HG03457 (cell line): ENCODE data around the gene SEMA5A.

Experiments used
- ATAC-seq: cut with Tn5 transposase; IDR thresholded peaks from one replicate; pipeline ENCODE4 v1.9.1; 2021; ENCODE audit warnings: moderate number of reproducible peaks; ENCODE audit not compliant: unreplicated experiment

SEMA5A gene, protein sequence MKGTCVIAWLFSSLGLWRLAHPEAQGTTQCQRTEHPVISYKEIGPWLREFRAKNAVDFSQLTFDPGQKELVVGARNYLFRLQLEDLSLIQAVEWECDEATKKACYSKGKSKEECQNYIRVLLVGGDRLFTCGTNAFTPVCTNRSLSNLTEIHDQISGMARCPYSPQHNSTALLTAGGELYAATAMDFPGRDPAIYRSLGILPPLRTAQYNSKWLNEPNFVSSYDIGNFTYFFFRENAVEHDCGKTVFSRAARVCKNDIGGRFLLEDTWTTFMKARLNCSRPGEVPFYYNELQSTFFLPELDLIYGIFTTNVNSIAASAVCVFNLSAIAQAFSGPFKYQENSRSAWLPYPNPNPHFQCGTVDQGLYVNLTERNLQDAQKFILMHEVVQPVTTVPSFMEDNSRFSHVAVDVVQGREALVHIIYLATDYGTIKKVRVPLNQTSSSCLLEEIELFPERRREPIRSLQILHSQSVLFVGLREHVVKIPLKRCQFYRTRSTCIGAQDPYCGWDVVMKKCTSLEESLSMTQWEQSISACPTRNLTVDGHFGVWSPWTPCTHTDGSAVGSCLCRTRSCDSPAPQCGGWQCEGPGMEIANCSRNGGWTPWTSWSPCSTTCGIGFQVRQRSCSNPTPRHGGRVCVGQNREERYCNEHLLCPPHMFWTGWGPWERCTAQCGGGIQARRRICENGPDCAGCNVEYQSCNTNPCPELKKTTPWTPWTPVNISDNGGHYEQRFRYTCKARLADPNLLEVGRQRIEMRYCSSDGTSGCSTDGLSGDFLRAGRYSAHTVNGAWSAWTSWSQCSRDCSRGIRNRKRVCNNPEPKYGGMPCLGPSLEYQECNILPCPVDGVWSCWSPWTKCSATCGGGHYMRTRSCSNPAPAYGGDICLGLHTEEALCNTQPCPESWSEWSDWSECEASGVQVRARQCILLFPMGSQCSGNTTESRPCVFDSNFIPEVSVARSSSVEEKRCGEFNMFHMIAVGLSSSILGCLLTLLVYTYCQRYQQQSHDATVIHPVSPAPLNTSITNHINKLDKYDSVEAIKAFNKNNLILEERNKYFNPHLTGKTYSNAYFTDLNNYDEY

DNA sequence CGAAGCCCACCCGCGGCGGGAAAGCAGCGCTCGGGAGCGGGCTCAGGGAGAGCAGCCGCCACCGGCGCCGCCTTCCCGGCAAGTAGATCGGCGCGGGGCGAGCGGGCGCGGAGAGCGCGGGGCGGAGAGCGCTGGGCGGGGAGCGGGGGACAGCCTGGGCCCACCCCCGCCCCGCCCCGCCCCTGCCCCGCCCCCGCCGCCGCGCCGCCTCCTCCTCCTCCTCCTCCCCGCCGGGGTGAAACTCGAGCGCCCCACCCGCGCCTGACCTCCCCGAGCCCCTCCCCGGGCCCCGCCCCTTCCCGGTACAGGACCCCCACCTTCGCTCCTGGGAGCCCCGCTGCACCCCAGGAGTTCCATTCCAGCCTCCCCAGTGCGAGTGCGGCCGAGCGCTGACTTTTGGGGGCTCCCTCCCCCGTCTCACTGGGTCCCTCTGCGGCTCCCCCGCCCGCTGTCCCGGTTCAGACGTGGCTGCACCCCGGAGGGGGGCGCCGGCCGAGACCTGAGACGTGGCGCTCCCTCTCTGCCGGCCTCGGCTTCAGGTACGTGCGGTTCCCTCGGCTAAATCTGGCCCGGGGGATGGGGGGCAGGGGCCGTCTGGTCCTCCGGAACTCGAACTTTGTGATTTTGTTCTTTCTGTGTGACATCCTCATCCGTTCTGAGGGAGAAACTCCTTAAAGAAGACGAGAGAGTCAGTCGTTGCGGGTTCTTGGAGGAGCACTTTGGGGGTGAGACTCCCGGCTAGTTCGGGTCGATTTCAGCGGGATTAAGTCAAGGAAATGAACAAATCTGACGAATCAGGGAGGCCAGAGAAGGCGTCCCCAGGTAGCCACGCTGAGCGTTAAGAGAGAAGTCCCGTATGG is at the start of gene SEMA5A:
Gene SEMA5A (minus strand): TSS at position 84 of the 860 bp plus-strand sequence. CDS start 166,129 bp downstream, outside the sequence.
- no peak for ATAC-seq

DNA sequence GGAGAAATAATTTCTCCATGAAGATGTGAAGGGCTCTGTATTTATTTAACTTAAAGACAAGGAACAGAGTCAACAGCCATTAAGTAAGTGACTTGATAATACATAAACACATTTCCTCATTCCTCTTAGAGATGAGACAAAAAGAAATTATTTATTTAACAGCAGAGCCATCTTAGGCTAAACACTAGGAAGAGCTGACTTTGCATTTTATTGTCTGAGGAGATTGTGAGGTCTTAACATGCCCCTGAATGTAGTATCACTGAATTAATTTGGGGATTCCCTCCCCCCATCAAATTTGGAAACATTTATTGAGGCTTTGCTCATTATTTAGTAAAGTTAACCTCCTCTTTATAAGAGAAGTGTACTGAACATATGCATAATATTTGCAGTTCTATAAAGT is 49.0 kb upstream of the SEMA5A start:
- no peak for ATAC-seq

DNA sequence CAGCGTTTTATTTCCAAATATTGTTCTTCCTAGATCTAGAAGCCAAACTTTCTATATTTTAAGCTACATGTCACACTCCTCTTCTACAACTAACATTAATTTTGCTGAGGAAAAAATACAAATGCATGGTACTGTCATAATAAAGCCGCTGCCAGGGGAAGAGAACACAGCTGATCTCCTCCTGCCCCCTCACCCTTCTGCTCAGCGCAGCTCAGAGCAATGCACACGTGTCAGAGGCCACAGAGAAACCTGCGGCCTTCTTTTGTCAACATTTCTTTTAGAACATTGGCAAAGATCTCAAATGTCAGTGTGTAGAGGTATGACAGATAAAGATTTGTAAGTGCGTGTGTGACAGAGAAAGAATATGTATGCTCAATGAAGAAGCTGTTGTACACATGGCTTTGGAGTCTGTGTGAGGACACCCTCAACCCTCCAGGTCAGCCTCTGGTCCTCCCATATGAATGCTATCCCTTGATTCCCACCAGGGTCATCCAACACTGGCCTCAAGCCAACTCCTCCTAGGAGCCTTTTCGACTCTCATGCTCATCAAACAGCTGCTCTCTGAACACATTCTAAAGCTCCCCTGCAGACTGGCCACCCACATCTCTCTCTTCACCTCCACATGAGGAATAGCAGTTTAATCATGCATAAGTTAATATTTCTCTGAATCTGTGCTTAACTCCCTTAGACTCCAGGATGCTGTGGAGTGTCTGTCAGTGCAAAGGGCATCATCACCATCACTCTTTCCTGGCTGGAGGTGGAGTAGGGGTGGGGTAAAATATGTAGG is 43.4 kb upstream of the SEMA5A start:
- no peak for ATAC-seq

DNA sequence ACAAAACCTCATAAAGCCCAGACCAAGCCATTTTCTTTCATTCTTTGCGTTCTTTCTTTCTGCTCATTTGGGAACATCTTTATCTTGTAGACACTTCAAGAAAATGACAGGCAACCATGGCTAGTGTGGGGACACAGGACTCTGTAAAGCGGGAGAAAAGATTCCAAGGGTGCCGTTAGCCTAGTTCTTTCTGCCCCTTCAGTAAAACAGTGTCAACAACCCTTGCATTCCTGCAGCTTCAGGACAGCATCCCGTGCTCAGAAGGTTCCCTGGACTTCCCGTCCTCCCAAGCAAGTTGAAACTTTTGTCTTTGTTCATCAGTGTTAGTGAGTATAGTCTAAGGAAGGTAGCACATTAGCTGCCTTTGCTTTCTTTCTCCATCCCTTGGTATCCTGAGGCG is 42.4 kb upstream of the SEMA5A start:
- ATAC-seq: no peak

DNA sequence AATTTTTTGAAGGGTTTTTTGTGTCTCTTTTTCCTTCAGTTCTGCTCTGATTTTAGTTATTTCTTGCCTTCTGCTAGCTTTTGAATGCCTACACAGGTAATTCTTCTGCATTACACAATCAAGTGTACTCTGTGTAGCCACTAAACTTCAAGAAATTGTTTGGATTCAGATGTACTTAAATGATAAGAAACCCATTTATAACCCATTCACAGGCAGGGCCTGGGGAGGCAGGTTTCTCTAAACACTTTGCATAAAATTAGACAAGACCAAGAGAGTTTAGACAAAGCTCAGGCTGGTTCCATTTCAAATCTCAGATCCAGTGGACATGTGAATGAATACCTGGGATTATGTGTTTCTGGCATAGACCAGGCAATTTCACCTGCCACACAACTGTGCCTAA is 41.3 kb upstream of the SEMA5A start:
- no peak for ATAC-seq

DNA sequence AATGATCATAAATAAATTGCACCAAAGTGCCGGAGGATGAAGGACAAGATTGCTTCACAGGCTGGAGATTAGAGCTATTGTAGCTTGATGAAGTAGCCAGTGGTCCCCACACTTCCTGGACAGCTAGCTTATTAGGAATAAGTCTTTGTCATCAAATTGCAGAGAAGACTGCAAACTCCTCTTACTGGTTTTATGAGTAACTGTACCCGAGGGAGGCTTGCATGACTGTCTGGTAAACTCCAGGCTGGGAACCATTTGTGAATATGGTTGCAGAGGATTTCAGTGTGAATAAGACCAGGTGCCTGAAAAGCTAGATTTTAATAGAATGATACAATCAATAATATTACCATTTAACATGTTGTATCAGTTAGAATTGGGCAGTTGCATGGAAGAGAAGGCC is 36.5 kb upstream of the SEMA5A start:
- no peak for ATAC-seq

DNA sequence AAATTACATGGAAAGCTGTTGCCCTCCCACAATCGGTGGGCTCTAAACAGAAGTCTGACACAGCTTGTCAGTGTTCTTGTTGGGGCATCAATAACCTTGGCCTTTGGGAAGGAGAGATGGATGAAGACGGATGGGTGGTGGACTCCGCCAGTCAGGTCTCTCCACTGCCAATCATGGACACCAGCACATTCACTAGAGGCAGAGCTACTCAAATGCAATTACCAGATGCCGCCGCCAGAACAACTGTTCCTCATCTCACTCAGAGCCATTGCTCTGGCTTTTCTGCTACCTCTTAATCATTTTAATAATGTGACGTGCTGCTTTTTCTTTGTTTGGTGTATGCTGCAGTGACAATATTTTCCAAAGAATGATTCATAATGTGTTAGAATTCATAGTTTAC is 27.9 kb upstream of the SEMA5A start:
- ATAC-seq: no peak

DNA sequence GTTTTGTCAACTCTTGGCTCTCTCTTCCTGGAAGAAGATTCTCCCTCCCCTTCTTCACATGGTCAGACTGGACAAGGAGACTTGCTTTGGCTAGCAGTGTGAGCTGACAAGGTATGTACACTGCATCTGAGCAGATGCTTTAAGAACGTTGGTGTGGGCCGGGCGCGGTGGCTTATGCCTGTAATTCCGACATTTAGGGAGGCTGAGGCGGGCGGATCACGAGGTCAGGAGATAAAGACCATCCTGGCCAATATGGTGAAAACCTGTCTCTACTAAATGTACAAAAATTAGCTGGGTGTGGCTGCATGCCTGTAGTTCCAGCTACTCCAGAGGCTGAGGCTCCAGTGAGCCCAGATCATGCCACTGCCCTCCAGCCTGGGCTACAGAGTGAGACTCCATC is 26.4 kb upstream of the SEMA5A start:
- ATAC-seq: no peak

DNA sequence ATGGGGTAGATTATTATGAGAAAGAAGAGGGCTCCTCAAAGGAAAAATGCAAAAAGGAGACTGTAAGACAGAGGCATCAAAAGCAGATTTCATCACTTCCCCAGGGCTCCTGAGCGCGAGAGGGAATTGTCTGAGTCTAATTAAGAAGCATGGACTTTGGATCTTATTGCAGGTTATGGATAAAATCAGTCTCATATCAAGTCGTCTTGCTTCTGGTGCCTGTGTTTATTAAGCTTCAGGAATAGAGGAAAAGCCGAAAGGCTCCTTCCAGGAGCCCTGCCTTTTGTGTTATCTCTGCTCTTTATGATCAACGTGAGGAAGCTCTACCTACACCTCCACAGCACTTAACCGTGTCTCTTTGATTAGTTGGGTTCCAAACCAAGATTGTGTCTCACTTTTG is 25.0 kb upstream of the SEMA5A start:
- ATAC-seq: no peak

DNA sequence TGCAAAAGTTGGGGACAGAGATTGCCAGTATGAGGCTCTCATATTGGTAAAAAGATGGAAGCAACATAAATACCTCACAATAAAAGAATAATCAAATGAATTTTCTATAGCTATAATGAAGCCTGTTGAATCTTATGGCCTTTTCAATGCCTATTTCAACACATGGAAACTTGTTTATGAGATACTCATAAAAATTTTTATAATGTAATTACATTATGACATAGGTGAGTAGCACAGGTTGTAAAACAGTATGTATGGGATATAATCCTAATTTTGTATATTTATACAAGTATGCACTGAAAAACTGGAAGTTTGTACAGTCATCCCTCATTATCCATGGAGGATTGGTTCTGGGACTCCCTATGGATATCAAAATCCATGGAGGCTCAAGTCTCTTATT is 21.2 kb upstream of the SEMA5A start:
- no peak for ATAC-seq

DNA sequence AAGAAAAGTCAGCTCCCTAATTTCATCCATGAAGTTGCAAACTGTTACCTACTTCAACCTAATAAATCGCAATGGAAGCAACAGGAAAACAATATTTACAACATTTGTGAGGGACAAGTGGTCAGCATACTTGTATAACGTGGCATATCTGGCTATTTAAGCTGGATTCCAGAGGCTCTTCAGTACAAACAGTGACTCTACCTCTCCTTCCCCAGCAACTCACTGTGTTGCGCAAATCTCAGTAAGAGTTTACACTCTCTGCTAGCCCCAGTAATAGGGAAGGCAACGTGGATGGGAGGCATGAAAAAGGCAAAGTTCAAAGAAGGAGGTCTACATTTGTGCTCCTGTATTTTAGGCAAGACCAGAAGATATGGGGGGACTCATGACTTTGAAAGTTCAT is 18.9 kb upstream of the SEMA5A start:
- no peak for ATAC-seq

DNA sequence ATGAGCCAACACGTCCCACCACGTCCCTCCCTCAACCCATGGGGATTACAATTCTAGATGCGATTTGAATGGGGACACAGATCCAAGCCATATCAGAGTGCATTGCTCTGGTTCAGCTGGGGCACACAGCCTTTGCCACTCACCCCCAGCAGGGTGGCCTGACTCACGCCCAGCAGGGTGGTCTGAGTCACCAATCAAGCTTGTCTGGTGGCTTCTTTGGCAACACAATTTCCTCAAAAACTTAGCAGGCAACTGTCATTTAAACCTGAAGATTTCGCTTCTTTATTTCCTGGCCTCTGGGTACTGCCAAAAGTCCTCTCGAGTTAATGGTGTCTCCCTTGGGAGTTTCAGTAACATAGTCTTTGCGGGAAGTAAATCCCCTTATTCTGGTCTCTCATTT is 16.3 kb upstream of the SEMA5A start:
- no peak for ATAC-seq

DNA sequence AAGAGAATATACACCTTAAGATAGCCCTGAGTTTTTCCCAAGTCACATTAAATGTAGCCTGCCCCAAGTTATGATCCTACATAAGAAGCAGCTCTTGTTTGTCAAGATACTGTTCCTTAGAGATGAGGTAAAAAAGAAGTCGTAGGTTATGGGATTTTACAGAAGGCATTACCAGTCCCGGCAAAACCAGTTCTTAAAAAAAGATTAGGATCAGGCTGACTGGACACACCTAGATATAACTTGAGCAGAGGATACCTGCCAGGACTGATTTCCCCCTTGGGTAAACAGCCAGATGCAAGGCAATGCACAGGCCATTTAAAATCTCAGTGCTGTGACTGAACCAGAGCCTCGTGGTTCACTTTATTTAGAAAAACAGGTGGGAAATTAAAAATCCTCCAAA is 14.1 kb upstream of the SEMA5A start:
- no peak for ATAC-seq

DNA sequence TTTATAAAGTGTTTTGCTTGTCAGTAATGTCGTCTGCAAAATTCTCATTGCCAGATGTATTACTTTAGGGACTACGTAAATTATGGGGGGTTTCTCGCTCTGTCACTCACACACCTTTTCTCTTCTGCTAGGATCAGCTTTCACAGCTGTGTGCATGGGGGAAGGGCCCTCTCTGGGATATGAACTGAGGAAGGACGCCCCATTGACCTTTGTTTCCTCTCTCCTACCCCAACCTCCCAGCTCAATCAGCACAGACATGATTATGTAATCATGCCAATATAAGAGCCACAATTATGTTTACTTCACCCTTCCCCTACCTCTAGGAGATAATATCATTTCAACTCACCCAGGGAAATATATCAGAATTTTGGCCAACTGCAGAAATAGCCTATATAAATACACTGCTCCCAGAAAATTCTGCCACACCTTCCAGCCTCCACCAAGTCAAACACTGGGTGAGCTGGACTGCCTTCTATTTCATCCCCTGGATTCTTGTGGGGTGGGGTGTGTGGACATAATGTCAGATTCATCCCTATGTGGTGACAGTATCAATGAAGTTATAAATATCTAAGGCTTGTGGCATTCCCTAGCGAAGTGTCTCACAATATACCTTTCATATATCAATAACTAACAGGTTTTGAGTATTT is 12.6 kb upstream of the SEMA5A start:
- no peak for ATAC-seq

DNA sequence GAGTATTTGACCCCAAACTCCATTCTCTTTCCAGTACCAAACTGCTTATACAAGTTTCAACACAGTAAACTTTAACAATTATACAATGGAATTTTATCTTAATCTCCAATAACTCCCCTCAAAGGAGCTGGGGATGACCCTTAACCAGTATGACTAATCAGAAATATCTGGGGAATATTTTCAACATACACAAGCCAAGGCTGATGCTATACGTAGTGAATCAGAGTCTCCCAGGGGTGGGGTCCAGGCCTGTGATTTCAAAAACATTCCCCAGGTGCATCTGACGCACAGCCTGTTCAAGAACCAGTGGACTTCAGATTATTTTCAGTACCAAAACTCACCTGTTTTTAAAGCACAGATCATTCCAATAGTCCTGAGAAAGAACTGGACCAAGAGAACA is 11.8 kb upstream of the SEMA5A start:
- ATAC-seq: no peak

DNA sequence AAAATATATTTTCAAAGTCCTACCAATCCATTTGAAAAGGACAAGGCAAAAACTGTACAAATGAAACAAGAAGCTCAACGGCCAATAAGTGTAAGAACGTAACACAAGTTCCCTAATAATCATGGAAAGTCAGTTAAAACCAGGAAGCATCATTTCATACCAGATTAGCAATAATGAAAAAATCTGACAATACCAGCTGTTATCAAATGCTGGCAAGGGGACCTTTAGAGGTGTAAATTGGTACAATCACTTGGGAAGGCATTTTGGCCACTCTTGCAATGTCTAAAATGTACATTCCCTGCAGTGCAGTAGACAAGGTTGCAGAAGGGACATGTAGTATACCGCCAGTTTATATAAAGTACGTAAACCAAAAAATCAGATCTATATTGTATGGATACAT is 10.1 kb upstream of the SEMA5A start:
- no peak for ATAC-seq

DNA sequence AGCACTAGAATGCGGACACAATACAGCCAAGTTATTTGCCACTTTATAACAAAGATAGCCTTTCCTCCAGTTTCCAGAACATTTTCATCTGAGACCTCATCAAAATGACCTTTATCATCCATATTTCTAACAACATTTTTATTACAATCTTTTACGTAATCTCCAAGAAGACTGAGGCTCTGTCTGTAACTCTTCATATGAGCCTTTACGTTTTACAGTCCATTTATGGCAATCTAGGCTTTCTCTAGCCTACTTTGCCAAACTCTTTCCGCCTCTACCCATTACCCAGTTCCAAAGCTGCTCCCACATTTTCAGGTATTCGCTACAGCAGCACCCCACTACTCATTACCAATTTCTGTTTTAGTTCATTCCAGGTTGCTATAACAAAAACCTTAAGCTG is 8.2 kb upstream of the SEMA5A start:
- no peak for ATAC-seq

DNA sequence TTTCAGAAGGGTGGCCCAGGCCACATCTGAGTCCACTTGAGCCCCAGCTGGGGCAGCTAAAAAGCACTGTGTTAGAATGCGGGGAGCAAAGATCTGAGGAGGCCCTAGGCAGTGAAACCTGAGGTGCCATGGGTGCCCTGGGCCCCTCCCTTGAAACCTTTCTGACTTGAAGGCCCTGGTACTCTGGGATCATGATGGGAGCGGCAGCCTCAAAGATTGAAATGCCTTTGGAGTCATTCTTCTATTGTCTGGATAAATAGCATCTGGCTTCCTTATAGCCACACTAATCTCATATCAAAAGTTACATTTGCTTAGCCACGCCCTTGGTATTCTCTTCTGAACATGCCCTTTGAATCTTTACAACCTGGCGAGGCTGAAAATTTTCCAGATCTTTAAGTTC is 7.7 kb upstream of the SEMA5A start:
- ATAC-seq: no peak
